ENCODE results near the gene MAFB. TPM values are rescaled to one million over a fixed set of nuclear protein-coding genes. Genes with fewer than 3 reads are reported as not detected.

MAFB gene
- polyA plus RNA-seq, 1 of the 3 experiments (the other 2 are of a cell fraction), result 0.08 TPM

DNA sequence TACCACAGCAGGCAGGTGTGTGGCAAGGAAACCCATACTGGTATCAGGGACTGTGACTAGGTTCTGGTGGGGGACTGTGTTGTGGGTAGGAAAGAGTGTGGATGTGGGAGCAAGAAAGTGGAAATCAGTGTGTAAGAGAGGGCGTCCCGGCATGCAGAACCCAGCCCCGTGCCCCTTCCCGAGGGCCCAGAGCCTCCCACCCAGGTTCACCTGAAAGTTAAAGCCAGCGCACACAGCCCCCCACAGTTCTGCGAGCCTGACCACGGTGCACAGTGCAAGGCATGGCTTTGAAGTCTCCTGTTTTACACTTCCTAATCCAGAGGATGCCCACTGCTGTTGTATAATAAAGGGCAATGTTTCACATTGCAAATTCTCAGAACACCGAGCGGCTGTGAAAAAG, 22.7 kb downstream of the MAFB start:
- 68% methylated on average over 9 of the region's 9 CpGs for WGBS (ENCODE audit: low lambda C conversion rate)
- CTCF ChIA-PET, result no interaction called here

GRCh38 chr20:40664891-40665290, 24.1 kb downstream of the MAFB start:
- H3K27me3 ChIP-seq (ENCODE audit: insufficient read depth), result no peaks in the 10 kb centered on the region
- H3K4me1 ChIP-seq (ENCODE audit: control insufficient read depth in 1 of 2, insufficient read depth in 2 of 2, low read depth in 1 of 2, low read length in 1 of 2), result peaks cover 0 to 14% of the 10 kb centered on the region in 2 experiments; a peak in 1 of 4 replicates
- ChIA-PET CTCF (interaction anchor here (1.0 kb wide), 1 partner anchor 281 kb away, joined by 4 read pairs; no protein-coding TSS in a partner anchor), POLR2A (no interaction called here)
- TF ChIP-seq SMC3 (IDR thresholded peaks at IDR 0.05; ENCODE audit: low read depth, low read length) (no peak), REST (IDR thresholded peaks at IDR 0.05; ENCODE audit: low read depth, low read length) (no peak), GATA2 (CRISPR knock-in tag; IDR thresholded peaks at IDR 0.05) (no peak), RFX5 (IDR thresholded peaks at IDR 0.05; ENCODE audit: low read length) (no peak), RCOR1 (IDR thresholded peaks at IDR 0.05; ENCODE audit: low read length) (no peak), MXI1 (IDR thresholded peaks at IDR 0.05; ENCODE audit: low read depth, low read length) (no peak), RAD21 (IDR thresholded peaks at IDR 0.05; ENCODE audit: low read length) (no peak), RXRA (IDR thresholded peaks at IDR 0.05; ENCODE audit: borderline replicate concordance, low read depth) (no peak)
- TF ChIP-seq, protein P1, sequence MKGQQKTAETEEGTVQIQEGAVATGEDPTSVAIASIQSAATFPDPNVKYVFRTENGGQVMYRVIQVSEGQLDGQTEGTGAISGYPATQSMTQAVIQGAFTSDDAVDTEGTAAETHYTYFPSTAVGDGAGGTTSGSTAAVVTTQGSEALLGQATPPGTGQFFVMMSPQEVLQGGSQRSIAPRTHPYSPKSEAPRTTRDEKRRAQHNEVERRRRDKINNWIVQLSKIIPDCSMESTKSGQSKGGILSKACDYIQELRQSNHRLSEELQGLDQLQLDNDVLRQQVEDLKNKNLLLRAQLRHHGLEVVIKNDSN (IDR thresholded peaks at IDR 0.05; ENCODE audit: borderline replicate concordance, low read depth), result no peak
- no peak overlapping the region for H2AFZ ChIP-seq (ENCODE audit: low read depth)
- no peak overlapping the region for H3K27ac ChIP-seq (ENCODE audit: low read depth in 2 of 2, low read length in 1 of 2)
- H3F3A ChIP-seq (replicated peaks; ENCODE audit: insufficient read depth), result no peaks in the 10 kb centered on the region
- no peaks in the 10 kb centered on the region for H3K36me3 ChIP-seq (replicated peaks in 1 of 2; ENCODE audit: control insufficient read depth in 1 of 2, insufficient read depth in 2 of 2, low read length in 1 of 2)
- WGBS (ENCODE audit: low lambda C conversion rate), result 65% methylated on average over 5 of the region's 5 CpGs
- H3K79me2 ChIP-seq (ENCODE audit: insufficient read depth), result no peaks in the 10 kb centered on the region
- no peak overlapping the region for H3K4me2 ChIP-seq
- H3K9me2 ChIP-seq, result no peaks in the 10 kb centered on the region
- DNase-seq, result no peak
- no peaks in the 10 kb centered on the region for H3K9me3 ChIP-seq
- no peaks in the 10 kb centered on the region for H4K20me1 ChIP-seq (ENCODE audit: insufficient read depth)
- no peak overlapping the region for H3K4me3 ChIP-seq (ENCODE audit: low read depth in 2 of 2, low read length in 1 of 2)
- H3K9ac ChIP-seq, result no peak overlapping the region

More for the DNA sequence above, 22.7 kb downstream of the MAFB start:
- H3K9me2 ChIP-seq, result no peaks in the 10 kb centered on the region
- no peak overlapping the region for H3K4me2 ChIP-seq
- no peaks in the 10 kb centered on the region for H4K20me1 ChIP-seq (ENCODE audit: insufficient read depth)
- DNase-seq, result no peak
- TF ChIP-seq NFIC (IDR thresholded peaks at IDR 0.05; ENCODE audit: borderline replicate concordance) (no peak), RXRA (IDR thresholded peaks at IDR 0.05; ENCODE audit: borderline replicate concordance, low read depth) (no peak), FOXM1 (IDR thresholded peaks at IDR 0.05; ENCODE audit: low read depth) (no peak), SMC3 (IDR thresholded peaks at IDR 0.05; ENCODE audit: low read depth, low read length) (no peak), POLR2AphosphoS5 (IDR thresholded peaks at IDR 0.05; ENCODE audit: low read depth, low read length) (no peak), GABPA (IDR thresholded peaks at IDR 0.05; ENCODE audit: low read depth) (no peak), ELF1 (IDR thresholded peaks at IDR 0.05) (no peak), RAD21 (IDR thresholded peaks at IDR 0.05; ENCODE audit: low read length) (no peak), GATA2 (CRISPR knock-in tag; IDR thresholded peaks at IDR 0.05) (no peak), CHD2 (IDR thresholded peaks at IDR 0.05; ENCODE audit: low read length, partially characterized antibody) (no peak), REST (IDR thresholded peaks at IDR 0.05; ENCODE audit: low read depth, low read length) (no peak), MEF2A (IDR thresholded peaks at IDR 0.05; ENCODE audit: borderline replicate concordance, low read depth) (no peak)
- no peak overlapping the region for H3K9ac ChIP-seq
- H3K36me3 ChIP-seq (replicated peaks in 1 of 2; ENCODE audit: control insufficient read depth in 1 of 2, insufficient read depth in 2 of 2, low read length in 1 of 2), result no peaks in the 10 kb centered on the region
- no peak overlapping the region for H3K4me3 ChIP-seq (ENCODE audit: low read depth in 2 of 2, low read length in 1 of 2)
- H3K79me2 ChIP-seq (ENCODE audit: insufficient read depth), result no peaks in the 10 kb centered on the region
- POLR2A ChIA-PET, result no interaction called here
- H3K27ac ChIP-seq (ENCODE audit: low read depth in 2 of 2, low read length in 1 of 2), result no peak overlapping the region
- H3K27me3 ChIP-seq (ENCODE audit: insufficient read depth), result no peaks in the 10 kb centered on the region
- H3K4me1 ChIP-seq (ENCODE audit: control insufficient read depth in 1 of 2, insufficient read depth in 2 of 2, low read depth in 1 of 2, low read length in 1 of 2), result peaks cover 0 to 14% of the 10 kb centered on the region in 2 experiments; a peak in 1 of 4 replicates
- H3F3A ChIP-seq (replicated peaks; ENCODE audit: insufficient read depth), result no peaks in the 10 kb centered on the region
- no peak overlapping the region for H2AFZ ChIP-seq (ENCODE audit: low read depth)
- no peaks in the 10 kb centered on the region for H3K9me3 ChIP-seq
